Keratinocyte (primary cell): ENCODE measurements around the gene ASIC2.

Experiments
- EZH2 ChIP-seq: IDR thresholded peaks from one replicate; pipeline ENCODE4 v1.6.1; 2012; ENCODE audit warnings: inconsistent platforms, mild to moderate bottlenecking, low read length, moderate library complexity
- TF ChIP-seq, protein P1 (sequence below), 3 experiments: IDR thresholded peaks in 1 of 3; conservative IDR thresholded peaks in 1 of 3; optimal IDR thresholded peaks in 1 of 3; 2 replicates in 2 of 3; 3 replicates in 1 of 3; pipeline versions ENCODE3 to v1.5.1; 2011; ENCODE audit warnings: low read length in 3 of 3, mild to moderate bottlenecking in 3 of 3, moderate library complexity in 2 of 3, control low read depth in 1 of 3, inconsistent platforms in 1 of 3; ENCODE audit not compliant: insufficient read depth in 2 of 3; ENCODE audit errors: extremely low read depth in 1 of 3

DNA sequence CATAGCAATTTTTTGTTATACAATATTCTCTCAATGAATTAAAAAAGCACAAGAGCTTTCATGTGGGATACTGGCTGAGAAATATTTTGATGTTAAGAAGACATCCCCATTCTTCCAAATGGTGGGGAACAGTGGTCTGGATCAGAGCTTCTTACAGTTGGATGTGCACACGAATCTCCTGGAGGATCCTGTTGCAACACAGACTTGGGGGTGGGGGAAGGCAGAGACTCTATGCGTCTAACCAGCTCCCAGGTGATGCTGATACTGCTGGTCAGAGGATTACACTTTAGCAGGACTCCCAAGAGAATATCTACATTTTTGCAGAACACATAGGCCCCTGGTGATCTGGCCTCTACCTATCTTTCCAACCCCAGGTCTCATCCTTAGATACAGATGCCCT, 193.2 kb downstream of the ASIC2 start:
- TF ChIP-seq, protein P1, sequence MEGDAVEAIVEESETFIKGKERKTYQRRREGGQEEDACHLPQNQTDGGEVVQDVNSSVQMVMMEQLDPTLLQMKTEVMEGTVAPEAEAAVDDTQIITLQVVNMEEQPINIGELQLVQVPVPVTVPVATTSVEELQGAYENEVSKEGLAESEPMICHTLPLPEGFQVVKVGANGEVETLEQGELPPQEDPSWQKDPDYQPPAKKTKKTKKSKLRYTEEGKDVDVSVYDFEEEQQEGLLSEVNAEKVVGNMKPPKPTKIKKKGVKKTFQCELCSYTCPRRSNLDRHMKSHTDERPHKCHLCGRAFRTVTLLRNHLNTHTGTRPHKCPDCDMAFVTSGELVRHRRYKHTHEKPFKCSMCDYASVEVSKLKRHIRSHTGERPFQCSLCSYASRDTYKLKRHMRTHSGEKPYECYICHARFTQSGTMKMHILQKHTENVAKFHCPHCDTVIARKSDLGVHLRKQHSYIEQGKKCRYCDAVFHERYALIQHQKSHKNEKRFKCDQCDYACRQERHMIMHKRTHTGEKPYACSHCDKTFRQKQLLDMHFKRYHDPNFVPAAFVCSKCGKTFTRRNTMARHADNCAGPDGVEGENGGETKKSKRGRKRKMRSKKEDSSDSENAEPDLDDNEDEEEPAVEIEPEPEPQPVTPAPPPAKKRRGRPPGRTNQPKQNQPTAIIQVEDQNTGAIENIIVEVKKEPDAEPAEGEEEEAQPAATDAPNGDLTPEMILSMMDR (optimal IDR thresholded peaks at IDR 0.05 in 1 of 3, IDR thresholded peaks at IDR 0.05 in 1 of 3, conservative IDR thresholded peaks at IDR 0.05 in 1 of 3; ENCODE audit: extremely low read depth in 1 of 3, insufficient read depth in 2 of 3, low read length in 3 of 3), result no peak
- no peak for TF ChIP-seq EZH2
